GM12878 (cell line): ENCODE results near the gene TMPRSS4. TPM values are rescaled to one million over a fixed set of nuclear protein-coding genes. Genes with fewer than 3 reads are reported as not detected.

Experiments
- CHD2 ChIP-seq: IDR thresholded peaks from 2 replicates; pipeline ENCODE4 v1.6.1; 2011; ENCODE audit warnings: low read depth, low read length, improper control_type of control experiment, borderline replicate concordance
- HDAC2 ChIP-seq: fragments of 200-600 bp; sonication (generic); IDR thresholded peaks from 2 replicates; pipeline ENCODE4 v1.6.1; 2017
- MTA2 ChIP-seq: fragments of 450-650 bp; IDR thresholded peaks from 2 replicates; pipeline ENCODE4 v1.6.1; 2016; ENCODE audit warnings: low read depth, mild to moderate bottlenecking, moderate library complexity
- PAX8 ChIP-seq: fragments of 450-650 bp; IDR thresholded peaks from 2 replicates; pipeline ENCODE4 v1.6.1; 2017; ENCODE audit warnings: mild to moderate bottlenecking, moderate library complexity
- PBX3 ChIP-seq: IDR thresholded peaks from 2 replicates; pipeline ENCODE4 v1.6.1; 2011; ENCODE audit warnings: mild to moderate bottlenecking, low read depth, low read length, moderate library complexity; ENCODE audit not compliant: insufficient replicate concordance
- RB1 ChIP-seq: fragments of 450-650 bp; formaldehyde crosslinking; IDR thresholded peaks from 2 replicates; pipeline ENCODE4 v1.6.1; 2017; ENCODE audit warnings: mild to moderate bottlenecking, borderline replicate concordance
- ZBED1 ChIP-seq: IDR thresholded peaks from 2 replicates; pipeline ENCODE4 v1.6.1; 2016; ENCODE audit warnings: borderline replicate concordance
- polyA plus RNA-seq, 11 experiments: library from polyadenylated mRNA; depleted of rRNA in 4 of 11; unstranded in 6 of 11; stranded (reverse) in 5 of 11; fragments of >200 nt; fragmentation: Nextera tagmentation in 4 of 11; fragmentation: Illumina TruSeq in 1 of 11; extraction: Ambion mirVana in 4 of 11; extraction: Trizol in 1 of 11; gene quantifications; 1 replicate in 1 of 11; 2 replicates in 10 of 11; pipeline versions ENCODE4 v1.2.1 to v1.2.3, GENCODE V29; 2011 to 2016; ENCODE audit warnings: inconsistent platforms in 2 of 11, missing spikeins in 2 of 11, low read depth in 1 of 11
- total RNA-seq, 4 experiments: library from RNA; depleted of rRNA in 3 of 4; stranded (reverse); fragments of >200 nt in 3 of 4; fragmentation: Illumina TruSeq in 1 of 4; extraction: Trizol in 1 of 4; gene quantifications; 2 replicates each; pipeline versions ENCODE4 v1.2.1 to v1.2.3, GENCODE V29; 2013 to 2021
- TF ChIP-seq, protein P1 (sequence below): IDR thresholded peaks from 2 replicates; pipeline ENCODE4 v1.6.1; 2012; ENCODE audit warnings: mild to moderate bottlenecking, low read depth, low read length

The TMPRSS4 gene
- total and polyA plus RNA-seq, 10 of the 15 experiments (the other 5 are each of a cell fraction or from before 2014, with no cell fraction given), result 0.14 to 0.26 TPM; not detected in 8

DNA sequence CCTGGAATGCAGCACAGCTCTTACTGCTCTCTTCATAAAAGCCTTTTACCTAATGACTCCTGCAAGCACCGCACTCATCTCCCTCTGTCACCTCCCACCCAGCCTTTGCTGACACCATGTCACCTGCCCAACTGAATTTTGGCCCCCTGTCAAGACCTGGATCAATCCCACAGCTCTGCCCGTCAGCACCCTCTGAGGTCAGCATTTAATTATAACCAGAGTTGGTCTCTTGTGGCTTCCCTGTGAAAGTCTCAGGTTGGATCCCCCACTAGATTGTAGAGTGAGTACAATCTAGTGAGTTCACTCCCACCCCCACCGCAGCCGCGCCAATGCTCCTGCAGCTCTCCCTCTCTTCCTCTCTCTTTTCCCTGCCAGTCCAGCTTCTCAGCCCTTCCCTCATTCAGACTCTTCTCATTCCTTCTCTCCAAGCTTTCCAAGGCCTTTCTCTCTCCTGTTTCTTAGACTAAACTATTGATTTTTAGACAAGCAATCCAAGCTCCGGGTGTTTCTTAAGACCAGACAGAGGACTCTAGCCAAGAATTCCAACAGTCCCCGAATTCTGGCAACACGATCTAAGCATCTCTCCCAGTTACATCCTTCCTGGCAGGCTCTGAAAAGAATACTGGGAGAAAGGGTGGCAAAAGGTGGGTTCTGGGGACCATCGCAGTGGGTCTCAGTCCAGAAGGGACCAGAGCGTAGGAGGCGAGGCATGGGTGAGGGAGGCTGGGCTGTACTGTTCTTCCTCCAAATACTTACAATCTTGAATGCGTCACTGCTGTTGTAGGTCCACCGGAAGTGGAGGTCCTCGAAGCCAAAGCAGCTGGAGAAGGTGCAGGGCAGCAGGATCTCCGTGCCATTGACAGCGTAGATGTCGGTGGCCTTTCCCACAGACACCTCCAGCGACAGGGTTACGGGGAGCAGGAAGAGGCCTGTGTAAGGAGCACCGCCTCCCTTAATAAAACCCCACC is 67.7 kb downstream of the TMPRSS4 start (continued):
- TF ChIP-seq, protein P1, sequence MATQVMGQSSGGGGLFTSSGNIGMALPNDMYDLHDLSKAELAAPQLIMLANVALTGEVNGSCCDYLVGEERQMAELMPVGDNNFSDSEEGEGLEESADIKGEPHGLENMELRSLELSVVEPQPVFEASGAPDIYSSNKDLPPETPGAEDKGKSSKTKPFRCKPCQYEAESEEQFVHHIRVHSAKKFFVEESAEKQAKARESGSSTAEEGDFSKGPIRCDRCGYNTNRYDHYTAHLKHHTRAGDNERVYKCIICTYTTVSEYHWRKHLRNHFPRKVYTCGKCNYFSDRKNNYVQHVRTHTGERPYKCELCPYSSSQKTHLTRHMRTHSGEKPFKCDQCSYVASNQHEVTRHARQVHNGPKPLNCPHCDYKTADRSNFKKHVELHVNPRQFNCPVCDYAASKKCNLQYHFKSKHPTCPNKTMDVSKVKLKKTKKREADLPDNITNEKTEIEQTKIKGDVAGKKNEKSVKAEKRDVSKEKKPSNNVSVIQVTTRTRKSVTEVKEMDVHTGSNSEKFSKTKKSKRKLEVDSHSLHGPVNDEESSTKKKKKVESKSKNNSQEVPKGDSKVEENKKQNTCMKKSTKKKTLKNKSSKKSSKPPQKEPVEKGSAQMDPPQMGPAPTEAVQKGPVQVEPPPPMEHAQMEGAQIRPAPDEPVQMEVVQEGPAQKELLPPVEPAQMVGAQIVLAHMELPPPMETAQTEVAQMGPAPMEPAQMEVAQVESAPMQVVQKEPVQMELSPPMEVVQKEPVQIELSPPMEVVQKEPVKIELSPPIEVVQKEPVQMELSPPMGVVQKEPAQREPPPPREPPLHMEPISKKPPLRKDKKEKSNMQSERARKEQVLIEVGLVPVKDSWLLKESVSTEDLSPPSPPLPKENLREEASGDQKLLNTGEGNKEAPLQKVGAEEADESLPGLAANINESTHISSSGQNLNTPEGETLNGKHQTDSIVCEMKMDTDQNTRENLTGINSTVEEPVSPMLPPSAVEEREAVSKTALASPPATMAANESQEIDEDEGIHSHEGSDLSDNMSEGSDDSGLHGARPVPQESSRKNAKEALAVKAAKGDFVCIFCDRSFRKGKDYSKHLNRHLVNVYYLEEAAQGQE, result no peak
- TF ChIP-seq MTA2 (no peak), RB1 (no peak), CHD2 (no peak), PBX3 (no peak), ZBED1 (no peak), HDAC2 (no peak), PAX8 (no peak)
